GM12878 (cell line): ENCODE measurements around the gene SOD2. TPM values are rescaled to one million over a fixed set of nuclear protein-coding genes. Genes with fewer than 3 reads are reported as not detected.

ENCODE experiments used
- ATF7 ChIP-seq: fragments of 450-650 bp; IDR thresholded peaks from 2 replicates; pipeline ENCODE4 v1.6.1; 2016; ENCODE audit warnings: low read depth, mild to moderate bottlenecking
- CBX3 ChIP-seq: fragments of 200-600 bp; sonication (generic); IDR thresholded peaks from 2 replicates; pipeline ENCODE4 v1.6.1; 2016; ENCODE audit warnings: low read depth, borderline replicate concordance
- ESRRA ChIP-seq: IDR thresholded peaks from 2 replicates; pipeline ENCODE4 v1.6.1; 2012; ENCODE audit warnings: mild to moderate bottlenecking, low read length, improper control_type of control experiment
- IKZF2 ChIP-seq, 2 experiments: fragments of 450-650 bp; IDR thresholded peaks; 2 replicates each; pipeline ENCODE4 v1.6.1; 2017; ENCODE audit warnings: mild to moderate bottlenecking in 2 of 2, moderate library complexity in 2 of 2
- LARP7 ChIP-seq: fragments of 450-650 bp; IDR thresholded peaks from 2 replicates; pipeline ENCODE4 v1.6.1; 2017; ENCODE audit warnings: mild to moderate bottlenecking
- MXI1 ChIP-seq: fragments of 150-350 bp; IDR thresholded peaks from 2 replicates; pipeline ENCODE4 v1.6.1; 2011; ENCODE audit warnings: low read depth, mild to moderate bottlenecking, inconsistent platforms, low read length, improper control_type of control experiment
- NFXL1 ChIP-seq: fragments of 450-650 bp; IDR thresholded peaks from 2 replicates; pipeline ENCODE4 v1.6.1; 2017; ENCODE audit warnings: antibody characterized with exemption, mild to moderate bottlenecking, borderline replicate concordance
- PML ChIP-seq: IDR thresholded peaks from 2 replicates; pipeline ENCODE4 v1.6.1; 2012; ENCODE audit warnings: low read length, inconsistent platforms
- RELA ChIP-seq: fragments of 450-650 bp; IDR thresholded peaks from 2 replicates; pipeline ENCODE4 v1.8.0; 2014; ENCODE audit warnings: borderline replicate concordance; ENCODE audit not compliant: partially characterized antibody
- SIX5 ChIP-seq: IDR thresholded peaks from 2 replicates; pipeline ENCODE4 v1.6.1; 2011; ENCODE audit warnings: mild to moderate bottlenecking, low read depth, low read length, moderate library complexity; ENCODE audit not compliant: severe bottlenecking
- SMAD5 ChIP-seq: IDR thresholded peaks from 2 replicates; pipeline ENCODE4 v1.6.1; 2016; ENCODE audit warnings: antibody characterized with exemption, low read depth
- SMC3 ChIP-seq: IDR thresholded peaks from 2 replicates; pipeline ENCODE4 v1.6.1; 2011; ENCODE audit warnings: low read length, improper control_type of control experiment, borderline replicate concordance
- STAT3 ChIP-seq: IDR thresholded peaks from 2 replicates; pipeline ENCODE4 v1.6.1; 2011; ENCODE audit warnings: low read depth, low read length, improper control_type of control experiment
- SUZ12 ChIP-seq: fragments of 200-600 bp; sonication (generic); IDR thresholded peaks from one replicate; pipeline ENCODE4 v1.6.1; 2018; ENCODE audit warnings: antibody characterized with exemption, mild to moderate bottlenecking; ENCODE audit not compliant: unreplicated experiment
- TBL1XR1 ChIP-seq: IDR thresholded peaks from 2 replicates; pipeline ENCODE4 v1.6.1; 2012; ENCODE audit warnings: low read depth, low read length, improper control_type of control experiment
- TCF12 ChIP-seq: IDR thresholded peaks from 2 replicates; pipeline ENCODE4 v1.6.1; 2011; ENCODE audit warnings: low read depth, mild to moderate bottlenecking, low read length
- WRNIP1 ChIP-seq: IDR thresholded peaks from 2 replicates; pipeline ENCODE4 v1.6.1; 2011; ENCODE audit warnings: low read depth, low read length, improper control_type of control experiment, borderline replicate concordance
- ZNF622 ChIP-seq: fragments of 450-650 bp; IDR thresholded peaks from 2 replicates; pipeline ENCODE4 v1.6.1; 2017; ENCODE audit warnings: mild to moderate bottlenecking, inconsistent platforms
- ZSCAN29 ChIP-seq: fragments of 450-650 bp; IDR thresholded peaks from 2 replicates; pipeline ENCODE4 v1.6.1; 2017; ENCODE audit warnings: mild to moderate bottlenecking, moderate library complexity
- polyA plus RNA-seq, 11 experiments: library from polyadenylated mRNA; depleted of rRNA in 4 of 11; unstranded in 6 of 11; stranded (reverse) in 5 of 11; fragments of >200 nt; fragmentation: Nextera tagmentation in 4 of 11; fragmentation: Illumina TruSeq in 1 of 11; extraction: Ambion mirVana in 4 of 11; extraction: Trizol in 1 of 11; gene quantifications; 1 replicate in 1 of 11; 2 replicates in 10 of 11; pipeline versions ENCODE4 v1.2.1 to v1.2.3, GENCODE V29; 2011 to 2016; ENCODE audit warnings: inconsistent platforms in 2 of 11, missing spikeins in 2 of 11, low read depth in 1 of 11
- total RNA-seq, 4 experiments: library from RNA; depleted of rRNA in 3 of 4; stranded (reverse); fragments of >200 nt in 3 of 4; fragmentation: Illumina TruSeq in 1 of 4; extraction: Trizol in 1 of 4; gene quantifications; 2 replicates each; pipeline versions ENCODE4 v1.2.1 to v1.2.3, GENCODE V29; 2013 to 2021
- TF ChIP-seq, protein P1 (sequence below): IDR thresholded peaks from 2 replicates; pipeline ENCODE4 v1.6.1; 2011; ENCODE audit warnings: low read depth, low read length, improper control_type of control experiment, borderline replicate concordance
- TF ChIP-seq, protein P2 (sequence below): IDR thresholded peaks from 2 replicates; pipeline ENCODE4 v1.6.1; 2012; ENCODE audit warnings: low read depth, low read length, improper control_type of control experiment
- TF ChIP-seq, protein P3 (sequence below): IDR thresholded peaks from 2 replicates; pipeline ENCODE4 v1.6.1; 2011; ENCODE audit warnings: borderline replicate concordance, low read depth, mild to moderate bottlenecking, moderate library complexity, mixed read lengths, low read length; ENCODE audit not compliant: insufficient read depth; ENCODE audit errors: extremely low read length
- TF ChIP-seq, protein P4 (sequence below): IDR thresholded peaks from 2 replicates; pipeline ENCODE4 v1.6.1; 2012; ENCODE audit warnings: low read depth, low read length, improper control_type of control experiment
- TF ChIP-seq, protein P5 (sequence below): fragments of 450-650 bp; IDR thresholded peaks from 2 replicates; pipeline ENCODE4 v1.6.1; 2017; ENCODE audit warnings: mild to moderate bottlenecking
- TF ChIP-seq, protein P6 (sequence below): IDR thresholded peaks from 2 replicates; pipeline ENCODE4 v1.6.1; 2011; ENCODE audit warnings: borderline replicate concordance, low read depth, mild to moderate bottlenecking, moderate library complexity, low read length; ENCODE audit not compliant: insufficient read depth, poor library complexity, severe bottlenecking

Gene SOD2
- total and polyA plus RNA-seq, 10 of the 15 experiments (the other 5 are each of a cell fraction or from before 2014, with no cell fraction given): 12.1 to 55.8 (median 39.1) TPM

DNA sequence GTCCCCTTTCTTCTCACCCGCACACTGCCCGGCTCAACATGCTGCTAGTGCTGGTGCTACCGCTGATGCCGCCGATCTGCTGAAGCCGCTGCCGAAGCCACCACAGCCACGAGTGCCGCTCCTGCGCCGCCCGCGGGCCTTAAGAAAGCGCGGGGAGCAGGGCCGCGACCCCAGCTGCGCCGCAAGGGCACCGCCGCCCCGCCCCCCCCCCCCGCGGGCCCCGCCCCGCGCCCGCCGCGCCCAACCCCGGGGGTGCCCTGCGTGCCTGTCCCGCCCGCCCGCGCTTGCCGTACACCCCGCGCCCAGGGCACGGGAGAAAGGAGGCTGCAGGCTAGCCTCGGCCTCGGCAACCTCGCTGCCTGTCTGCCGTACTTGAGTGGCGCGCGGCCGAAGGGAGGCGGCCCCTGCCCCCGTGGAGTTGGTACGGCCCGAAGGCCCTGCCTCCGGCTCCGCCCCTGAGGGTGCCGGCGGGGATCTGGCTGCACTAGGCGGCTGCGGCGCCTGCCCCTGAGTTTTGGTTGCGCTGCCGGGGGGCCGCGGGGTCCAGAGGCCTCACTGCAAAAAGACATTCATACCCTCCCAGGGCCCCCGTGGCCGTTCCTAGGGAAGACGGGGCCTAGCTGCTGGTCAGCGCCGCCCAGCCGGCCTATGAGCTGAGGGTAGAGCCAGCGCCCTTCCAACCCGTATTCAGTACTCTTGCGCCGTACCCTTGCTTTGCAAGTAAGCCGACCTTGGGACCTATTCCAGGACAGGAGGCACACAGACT, at the start of gene SOD2 (continued):
- peak; percentile 11; the same call in 1 of the 2 replicates for TF ChIP-seq MXI1
- peak; percentile 74; the same call in 1 of the 2 replicates for TF ChIP-seq TCF12
- peak; percentile 96 for TF ChIP-seq ATF7
- no peak for TF ChIP-seq IKZF2 (IDR thresholded peaks at IDR 0.05)
- TF ChIP-seq PML: peak; percentile 33; the same call in 1 of the 2 replicates
- no peak for TF ChIP-seq SMAD5
- no peak for TF ChIP-seq WRNIP1
- TF ChIP-seq SIX5: peak; percentile 40
- no peak for TF ChIP-seq ZSCAN29
- no peak for TF ChIP-seq STAT3
- no peak for TF ChIP-seq SMC3
- no peak for TF ChIP-seq ESRRA
- TF ChIP-seq, protein P1, sequence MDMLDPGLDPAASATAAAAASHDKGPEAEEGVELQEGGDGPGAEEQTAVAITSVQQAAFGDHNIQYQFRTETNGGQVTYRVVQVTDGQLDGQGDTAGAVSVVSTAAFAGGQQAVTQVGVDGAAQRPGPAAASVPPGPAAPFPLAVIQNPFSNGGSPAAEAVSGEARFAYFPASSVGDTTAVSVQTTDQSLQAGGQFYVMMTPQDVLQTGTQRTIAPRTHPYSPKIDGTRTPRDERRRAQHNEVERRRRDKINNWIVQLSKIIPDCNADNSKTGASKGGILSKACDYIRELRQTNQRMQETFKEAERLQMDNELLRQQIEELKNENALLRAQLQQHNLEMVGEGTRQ: no peak
- no peak for TF ChIP-seq NFXL1
- TF ChIP-seq SUZ12: no peak
- no peak; the same call in none of the 2 replicates for TF ChIP-seq LARP7
- TF ChIP-seq, protein P2, sequence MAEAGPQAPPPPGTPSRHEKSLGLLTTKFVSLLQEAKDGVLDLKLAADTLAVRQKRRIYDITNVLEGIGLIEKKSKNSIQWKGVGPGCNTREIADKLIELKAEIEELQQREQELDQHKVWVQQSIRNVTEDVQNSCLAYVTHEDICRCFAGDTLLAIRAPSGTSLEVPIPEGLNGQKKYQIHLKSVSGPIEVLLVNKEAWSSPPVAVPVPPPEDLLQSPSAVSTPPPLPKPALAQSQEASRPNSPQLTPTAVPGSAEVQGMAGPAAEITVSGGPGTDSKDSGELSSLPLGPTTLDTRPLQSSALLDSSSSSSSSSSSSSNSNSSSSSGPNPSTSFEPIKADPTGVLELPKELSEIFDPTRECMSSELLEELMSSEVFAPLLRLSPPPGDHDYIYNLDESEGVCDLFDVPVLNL: no peak
- no peak for TF ChIP-seq ZNF622
- TF ChIP-seq TBL1XR1: peak; percentile 46; the same call in 1 of the 2 replicates
- TF ChIP-seq, protein P3, sequence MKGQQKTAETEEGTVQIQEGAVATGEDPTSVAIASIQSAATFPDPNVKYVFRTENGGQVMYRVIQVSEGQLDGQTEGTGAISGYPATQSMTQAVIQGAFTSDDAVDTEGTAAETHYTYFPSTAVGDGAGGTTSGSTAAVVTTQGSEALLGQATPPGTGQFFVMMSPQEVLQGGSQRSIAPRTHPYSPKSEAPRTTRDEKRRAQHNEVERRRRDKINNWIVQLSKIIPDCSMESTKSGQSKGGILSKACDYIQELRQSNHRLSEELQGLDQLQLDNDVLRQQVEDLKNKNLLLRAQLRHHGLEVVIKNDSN: no peak
- no peak for TF ChIP-seq CBX3
- TF ChIP-seq, protein P4, sequence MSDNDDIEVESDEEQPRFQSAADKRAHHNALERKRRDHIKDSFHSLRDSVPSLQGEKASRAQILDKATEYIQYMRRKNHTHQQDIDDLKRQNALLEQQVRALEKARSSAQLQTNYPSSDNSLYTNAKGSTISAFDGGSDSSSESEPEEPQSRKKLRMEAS: no peak; the same call in 1 of the 2 replicates
- no peak for TF ChIP-seq RELA
- TF ChIP-seq, protein P5, sequence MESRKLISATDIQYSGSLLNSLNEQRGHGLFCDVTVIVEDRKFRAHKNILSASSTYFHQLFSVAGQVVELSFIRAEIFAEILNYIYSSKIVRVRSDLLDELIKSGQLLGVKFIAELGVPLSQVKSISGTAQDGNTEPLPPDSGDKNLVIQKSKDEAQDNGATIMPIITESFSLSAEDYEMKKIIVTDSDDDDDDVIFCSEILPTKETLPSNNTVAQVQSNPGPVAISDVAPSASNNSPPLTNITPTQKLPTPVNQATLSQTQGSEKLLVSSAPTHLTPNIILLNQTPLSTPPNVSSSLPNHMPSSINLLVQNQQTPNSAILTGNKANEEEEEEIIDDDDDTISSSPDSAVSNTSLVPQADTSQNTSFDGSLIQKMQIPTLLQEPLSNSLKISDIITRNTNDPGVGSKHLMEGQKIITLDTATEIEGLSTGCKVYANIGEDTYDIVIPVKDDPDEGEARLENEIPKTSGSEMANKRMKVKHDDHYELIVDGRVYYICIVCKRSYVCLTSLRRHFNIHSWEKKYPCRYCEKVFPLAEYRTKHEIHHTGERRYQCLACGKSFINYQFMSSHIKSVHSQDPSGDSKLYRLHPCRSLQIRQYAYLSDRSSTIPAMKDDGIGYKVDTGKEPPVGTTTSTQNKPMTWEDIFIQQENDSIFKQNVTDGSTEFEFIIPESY: no peak
- TF ChIP-seq, protein P6, sequence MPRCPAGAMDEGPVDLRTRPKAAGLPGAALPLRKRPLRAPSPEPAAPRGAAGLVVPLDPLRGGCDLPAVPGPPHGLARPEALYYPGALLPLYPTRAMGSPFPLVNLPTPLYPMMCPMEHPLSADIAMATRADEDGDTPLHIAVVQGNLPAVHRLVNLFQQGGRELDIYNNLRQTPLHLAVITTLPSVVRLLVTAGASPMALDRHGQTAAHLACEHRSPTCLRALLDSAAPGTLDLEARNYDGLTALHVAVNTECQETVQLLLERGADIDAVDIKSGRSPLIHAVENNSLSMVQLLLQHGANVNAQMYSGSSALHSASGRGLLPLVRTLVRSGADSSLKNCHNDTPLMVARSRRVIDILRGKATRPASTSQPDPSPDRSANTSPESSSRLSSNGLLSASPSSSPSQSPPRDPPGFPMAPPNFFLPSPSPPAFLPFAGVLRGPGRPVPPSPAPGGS: no peak
